SKM-1 treated with dmso at 0.1 percent for 144 hours (cell line): ENCODE measurements around the gene PLEKHJ1.

Experiments used
- DNase-seq: peaks from one replicate; lab custom pipeline; 2025; ENCODE audit not compliant: unreplicated experiment; lab: John Stamatoyannopoulos, UW

PLEKHJ1 gene

DNA sequence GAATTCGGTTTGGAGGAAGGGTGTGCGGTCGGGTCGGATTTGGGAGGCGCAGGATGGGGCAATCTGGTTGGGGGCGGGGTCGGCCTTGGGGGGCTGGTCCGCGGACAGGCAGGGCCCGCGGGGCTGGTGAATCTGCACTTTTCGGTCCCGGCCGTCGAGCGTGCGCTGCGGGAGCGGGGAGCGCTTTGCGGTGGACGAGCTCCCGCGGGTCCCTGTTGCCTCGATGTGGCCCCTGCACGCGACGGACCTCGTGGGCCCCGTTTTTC is 34.0 kb upstream of the PLEKHJ1 start:
- no peak for DNase-seq

DNA sequence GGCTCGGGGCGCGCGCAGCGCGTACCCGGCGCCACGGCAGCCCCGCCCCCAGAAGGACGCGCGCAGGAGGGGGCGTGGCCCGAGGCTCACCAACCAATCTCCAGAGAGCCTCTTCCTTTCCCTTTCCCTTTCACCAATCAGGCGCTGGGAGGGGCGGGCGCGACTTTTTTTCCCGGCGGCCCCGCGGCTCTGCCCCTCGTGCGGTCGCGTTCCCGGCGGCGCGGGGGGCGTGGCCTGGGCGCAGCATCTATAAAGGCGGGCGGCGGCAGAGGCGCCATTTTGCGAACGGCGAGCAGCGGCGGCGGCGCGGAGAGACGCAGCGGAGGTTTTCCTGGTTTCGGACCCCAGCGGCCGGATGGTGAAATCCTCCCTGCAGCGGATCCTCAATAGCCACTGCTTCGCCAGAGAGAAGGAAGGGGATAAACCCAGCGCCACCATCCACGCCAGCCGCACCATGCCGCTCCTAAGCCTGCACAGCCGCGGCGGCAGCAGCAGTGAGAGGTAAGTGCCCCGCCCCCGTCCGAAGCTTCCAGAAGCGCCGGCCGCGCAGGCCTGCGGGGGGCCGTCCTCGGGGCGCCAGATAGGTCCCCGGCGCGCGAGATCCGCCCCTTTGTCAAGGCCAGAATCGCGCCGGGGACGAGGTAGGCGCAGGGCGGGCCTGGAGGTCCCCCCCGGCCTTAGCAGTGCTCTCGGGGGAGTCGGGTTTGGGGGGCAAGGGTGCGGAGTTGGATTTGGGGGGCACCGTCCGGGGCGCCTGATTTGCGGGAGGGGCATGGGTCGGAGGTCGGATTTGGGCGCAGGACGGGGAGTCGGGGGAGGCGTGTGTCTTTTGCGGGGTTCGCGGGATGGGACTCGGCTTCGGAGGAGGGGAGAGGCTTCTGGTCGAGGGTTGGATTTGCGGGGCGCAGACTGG is 33.4 kb upstream of the PLEKHJ1 start:
- peak; percentile 97 for DNase-seq

DNA sequence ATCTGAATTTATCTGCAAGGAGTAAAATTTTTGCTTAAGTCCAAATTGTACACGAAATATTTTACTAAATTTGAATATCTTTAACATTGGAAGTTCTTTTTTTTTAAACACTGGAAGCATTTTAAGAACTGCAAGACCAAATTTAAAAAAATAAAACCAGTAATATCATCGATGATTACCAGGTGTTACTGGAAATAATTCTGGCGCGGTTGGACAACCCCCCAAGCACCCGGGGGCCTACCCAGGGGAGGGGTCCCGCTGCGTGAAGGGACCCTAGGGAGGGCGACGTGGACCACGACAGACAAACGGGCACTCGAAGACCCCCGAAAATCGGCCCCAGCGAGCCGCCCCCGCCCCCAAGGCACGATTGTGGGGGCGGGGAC is 32.7 kb upstream of the PLEKHJ1 start:
- no peak for DNase-seq

DNA sequence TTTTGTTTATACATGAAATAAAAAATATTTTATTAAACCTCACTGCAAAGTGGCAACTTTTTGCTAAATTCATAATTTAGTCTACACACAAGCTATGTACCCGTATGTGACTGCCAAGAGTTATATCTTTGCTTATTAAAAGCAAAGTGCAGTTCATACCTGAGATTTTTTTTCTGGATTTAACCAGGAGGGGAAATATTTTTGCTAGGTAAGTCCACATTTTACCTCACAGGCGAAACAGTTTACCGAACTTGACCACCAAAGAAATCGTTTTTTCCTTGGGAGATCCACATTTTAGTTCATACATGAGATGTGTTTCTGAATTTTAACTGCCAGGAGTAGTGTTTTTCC is 32.3 kb upstream of the PLEKHJ1 start:
- no peak for DNase-seq

DNA sequence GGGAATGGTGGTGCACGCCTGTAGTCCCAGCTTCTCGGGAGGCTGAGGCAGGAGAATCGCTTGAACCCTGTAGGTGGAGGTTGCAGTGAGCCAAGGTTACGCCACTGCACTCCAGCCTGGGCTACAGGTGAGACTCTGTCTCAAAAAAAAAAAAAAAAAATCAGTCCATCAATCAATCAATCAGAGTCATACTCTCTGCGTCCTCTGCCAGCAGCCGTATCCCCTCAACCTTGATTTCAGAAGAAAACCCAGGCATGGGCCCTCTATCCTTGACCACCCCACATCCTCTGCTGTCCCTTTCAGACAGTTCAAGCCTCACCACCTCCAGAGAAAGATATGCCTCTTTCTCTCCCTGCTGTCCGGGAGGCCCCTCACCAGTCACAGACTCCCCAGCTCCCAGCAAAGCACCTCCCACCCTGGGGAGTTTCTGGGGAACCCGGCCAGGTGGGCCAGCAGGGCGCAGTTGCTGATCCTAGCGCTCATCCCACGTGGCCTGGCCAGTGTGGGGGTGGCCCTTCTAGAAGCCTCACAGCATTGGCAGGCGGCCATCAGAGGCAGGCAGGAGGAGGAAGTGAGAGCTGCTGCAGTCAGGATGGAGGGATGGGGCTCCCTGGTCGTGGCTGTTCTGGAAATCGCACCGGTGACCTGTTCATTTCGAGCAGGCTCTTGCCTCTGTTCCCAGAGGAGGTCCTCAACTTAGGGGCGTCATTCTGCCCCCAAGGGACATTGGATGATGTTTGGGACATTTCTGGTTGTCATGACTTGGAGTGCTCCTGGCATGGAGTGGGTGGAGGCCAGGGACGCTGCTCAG is 30.3 kb upstream of the PLEKHJ1 start:
- DNase-seq: peak; percentile 77

DNA sequence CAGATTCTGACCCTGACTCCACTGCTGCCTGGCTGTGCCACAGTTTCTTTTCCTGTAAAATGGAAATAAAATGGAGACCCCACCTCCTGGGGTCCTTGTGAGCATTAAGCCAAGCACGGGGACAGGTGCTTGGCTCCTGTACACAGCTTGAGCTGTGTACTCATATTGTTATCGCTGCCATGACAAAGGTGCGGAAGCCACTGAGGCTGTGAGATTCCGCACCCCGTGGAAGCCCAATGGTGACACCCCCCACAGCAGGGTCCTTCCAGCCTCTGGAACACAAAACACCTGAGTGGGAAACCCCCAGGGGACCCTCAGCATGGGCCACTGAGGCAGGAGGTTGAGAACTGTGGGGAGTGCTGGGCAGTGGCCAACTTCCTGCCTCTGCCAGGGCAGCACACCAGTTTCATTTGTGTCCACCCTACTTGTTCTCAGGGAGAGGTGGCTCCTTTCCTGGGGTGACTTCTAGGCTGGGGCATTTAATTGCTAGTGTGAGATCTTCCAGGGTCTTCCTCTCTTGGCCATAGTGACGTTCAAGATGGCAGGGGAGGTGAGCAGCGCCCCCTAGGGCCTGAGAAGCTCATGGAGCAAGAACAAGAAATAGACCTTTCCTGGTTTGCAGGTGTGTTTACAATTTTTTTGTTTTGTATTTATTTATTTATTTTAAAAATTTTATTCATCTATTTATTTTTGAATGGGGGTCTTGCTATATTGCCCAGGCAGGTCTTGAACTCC is 25.5 kb upstream of the PLEKHJ1 start:
- peak; percentile 11 for DNase-seq

DNA sequence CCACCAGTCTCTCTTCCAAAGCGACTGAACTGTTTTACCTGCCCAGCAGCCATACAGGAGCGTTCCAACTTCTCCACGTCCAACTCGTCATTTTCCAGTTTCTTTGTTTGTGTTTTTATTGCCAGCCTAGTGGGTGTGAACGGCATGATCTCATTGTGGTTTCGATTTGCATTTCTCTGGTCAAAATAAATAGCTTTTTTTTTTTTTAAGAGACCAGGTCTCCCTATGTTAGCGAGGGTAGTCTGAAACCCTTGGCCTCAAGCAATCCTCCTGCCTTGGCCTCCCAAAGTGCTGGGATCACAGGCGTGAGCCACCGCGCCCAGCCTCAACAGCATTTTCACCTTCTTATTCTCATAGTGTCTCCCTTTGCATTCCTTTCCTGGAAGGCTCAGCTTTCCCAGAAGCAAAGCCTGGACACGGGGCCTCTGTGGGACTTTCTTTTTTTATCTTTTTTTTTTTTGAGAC is 24.2 kb upstream of the PLEKHJ1 start:
- no peak for DNase-seq

DNA sequence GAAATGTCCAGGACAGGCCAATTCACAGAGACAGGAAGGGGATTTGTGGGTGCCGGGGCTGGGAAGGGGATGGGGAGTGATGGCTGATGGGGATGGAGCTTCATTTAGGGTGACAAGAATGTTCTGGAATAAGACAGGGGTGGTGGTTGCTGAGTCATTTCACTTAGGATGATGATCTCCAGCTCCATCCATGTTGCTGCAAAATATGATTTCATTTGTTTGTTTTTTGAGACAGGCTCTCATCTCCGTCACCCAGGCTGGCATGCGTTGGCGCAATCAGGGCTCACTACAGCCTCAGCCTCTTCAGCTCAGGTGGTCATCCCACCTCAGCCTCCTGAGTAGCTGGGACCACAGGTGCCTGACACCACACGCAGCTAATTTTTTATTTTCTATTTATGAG is 23.2 kb upstream of the PLEKHJ1 start:
- no peak for DNase-seq

DNA sequence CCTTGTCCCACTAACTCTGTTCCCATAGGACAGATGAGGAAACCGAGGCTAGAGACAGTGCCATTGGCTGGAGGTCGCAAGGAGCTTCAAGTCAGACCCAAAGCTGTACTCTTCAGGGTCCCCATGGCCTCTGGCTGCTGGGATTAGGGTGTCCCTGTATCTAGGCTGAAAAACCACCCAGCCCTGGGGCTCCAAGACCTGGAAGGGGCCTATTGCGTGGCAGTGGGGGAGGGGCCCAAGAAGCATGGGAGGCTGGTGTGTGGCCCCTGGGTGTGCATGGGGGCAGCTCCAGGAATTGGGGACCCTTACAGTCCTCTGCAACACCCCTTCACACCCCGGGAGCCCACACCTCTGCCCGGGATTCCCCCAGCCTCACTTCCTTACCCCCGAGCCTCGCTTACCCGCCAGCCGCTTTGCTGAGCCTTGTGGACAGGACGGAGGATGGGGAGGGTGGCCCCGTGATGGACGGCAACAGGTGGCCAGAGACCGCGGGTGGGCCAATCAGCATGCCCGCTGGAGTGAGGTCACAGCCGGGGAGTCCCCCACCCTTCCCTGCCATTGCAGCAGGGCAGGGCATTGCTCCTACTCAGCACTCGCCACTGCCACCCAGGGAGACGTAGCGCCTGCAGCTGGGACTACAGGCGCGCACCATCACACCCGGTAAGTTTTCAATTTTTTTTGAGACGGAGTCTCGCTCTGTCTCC is 20.0 kb upstream of the PLEKHJ1 start, which contains the start of gene JSRP1:
Gene JSRP1 (minus strand): TSS at position 436 of the 704 bp plus-strand sequence. CDS start 1,103 bp downstream, outside the sequence.
- DNase-seq: no peak

DNA sequence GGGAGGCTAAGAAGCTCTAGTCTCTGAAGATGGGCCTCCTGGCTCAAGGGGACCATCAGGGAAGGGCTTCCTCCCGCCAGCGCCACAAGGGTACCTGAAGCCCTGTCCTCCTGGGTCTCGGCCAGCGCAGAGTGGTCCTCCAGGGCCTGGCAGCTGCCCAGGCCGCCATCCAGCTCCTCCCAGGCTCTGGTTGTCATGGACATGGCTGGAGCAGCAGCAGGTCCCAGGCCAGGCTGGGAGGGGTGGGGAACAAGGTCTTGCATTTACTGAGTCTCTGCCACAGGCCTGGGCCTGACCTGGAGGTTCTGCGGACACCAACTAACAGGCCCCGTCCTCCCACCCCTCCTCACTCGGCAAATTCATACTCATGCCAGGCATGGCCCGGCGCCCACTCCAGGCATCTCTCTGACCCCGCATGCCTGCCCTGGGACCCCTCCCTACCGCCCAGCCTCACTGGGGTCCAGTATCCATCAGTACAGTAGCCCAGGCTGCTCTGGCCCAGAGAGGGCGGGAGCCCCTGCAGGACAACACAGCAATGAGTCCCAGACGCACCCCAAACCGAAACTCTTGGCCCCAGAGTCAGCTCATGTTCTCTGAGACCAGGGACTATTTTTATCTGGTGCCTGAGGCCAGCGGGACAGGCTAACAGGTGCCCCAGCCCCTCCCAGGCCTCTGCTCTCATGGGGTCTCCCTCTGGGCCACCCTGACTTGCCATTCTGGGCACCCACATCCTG is 19.1 kb upstream of the PLEKHJ1 start:
- DNase-seq: no peak

DNA sequence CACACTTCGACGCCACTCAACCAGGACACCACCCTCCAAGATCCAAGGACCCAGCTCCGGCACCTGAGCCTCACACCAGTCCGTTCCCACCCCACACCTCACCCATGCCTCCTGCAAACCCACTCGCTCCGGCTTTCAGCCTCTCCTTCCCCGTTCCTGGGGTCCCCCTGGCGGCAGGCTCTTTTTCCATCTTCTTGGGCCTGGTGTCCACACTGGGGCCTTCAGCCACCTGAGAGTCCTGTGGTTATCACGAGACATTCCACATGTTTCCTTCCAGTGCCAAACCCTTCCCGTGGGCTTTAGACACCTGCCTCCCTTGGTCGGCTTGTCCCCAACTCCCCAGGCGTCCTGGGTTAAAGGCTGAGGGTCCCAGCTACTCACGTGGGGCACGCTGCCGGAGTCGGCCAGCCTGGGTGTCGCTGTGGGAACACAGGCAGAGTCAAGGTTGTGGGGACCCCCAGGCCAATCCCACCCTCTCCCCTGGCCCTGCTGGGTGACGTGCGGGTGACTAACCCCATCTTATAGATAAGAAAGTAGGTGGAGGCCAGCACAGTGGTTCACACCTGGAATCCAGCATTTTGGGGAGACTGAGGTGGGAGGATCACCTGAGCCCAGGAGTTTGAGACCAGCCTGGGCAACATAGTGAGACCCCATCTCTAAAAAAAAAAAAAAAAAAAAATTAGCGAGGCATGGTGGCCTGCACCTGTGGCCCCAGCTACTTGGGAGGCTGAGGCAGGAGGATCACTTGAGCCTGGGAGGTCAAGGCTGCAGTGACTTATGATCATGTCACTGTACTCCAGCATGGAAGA is 18.1 kb upstream of the PLEKHJ1 start:
- no peak for DNase-seq

DNA sequence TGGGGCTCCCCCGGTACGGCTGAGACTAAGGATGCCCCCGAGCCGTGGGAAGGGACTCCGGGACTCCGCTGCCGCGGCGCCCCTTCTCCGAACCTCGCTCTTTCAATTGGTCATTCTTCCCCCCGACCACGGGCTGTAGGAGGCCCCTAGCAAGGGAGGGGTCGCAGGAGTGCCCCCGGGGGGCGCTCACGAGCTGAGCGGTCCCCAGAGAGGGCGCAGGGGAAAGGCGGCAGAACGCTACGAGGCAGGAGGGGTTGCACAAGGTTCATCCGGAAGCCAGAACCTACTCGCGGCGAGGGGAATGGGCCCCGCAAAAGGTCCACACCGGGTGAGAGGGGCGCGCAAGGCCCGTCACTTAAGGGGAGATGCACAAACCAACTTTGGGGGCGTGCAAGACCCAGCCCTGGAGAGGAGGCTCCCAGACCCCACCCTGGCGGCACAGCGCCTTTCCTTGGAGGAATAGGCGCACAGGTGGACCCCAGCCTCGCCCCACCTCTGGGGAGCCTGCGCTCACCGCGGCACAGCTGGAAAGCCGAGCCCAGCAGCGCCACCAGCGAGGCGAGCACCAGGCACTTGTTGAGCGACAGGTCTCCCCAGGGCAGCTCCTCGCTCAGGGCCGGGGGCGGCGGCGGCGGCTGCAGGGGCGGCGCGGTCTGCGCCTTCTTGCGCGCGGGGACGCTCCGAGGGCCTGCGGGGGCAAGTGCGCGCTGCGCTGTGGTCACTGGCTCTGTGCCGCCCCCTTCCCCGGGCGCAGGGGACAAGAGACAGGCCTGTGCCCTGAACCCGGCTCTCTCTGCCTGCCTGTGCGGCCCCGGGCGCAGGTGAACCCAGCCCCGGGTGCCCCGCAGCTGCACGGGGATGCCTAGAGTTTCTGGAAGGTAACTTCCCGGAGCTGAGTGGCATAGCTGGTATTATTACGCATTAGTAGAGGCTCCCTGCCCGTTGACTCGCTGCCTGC is 17.3 kb upstream of the PLEKHJ1 start:
- DNase-seq: no peak

DNA sequence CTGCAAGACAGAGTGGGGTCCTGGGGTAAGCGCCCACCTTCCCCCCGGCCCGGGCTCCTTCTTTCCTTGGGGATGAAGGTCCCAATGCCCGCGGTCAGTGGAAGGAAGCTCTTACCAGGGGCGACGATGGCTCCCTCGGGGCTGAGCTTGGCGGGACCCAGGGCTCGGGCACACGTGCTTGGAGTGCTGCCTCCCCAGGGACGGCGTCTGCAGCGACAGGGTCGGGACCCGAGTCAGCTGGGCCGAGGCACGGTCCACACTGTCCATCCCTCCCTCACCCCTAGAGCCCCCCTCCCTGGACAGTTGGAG is 16.6 kb upstream of the PLEKHJ1 start:
- DNase-seq: no peak

DNA sequence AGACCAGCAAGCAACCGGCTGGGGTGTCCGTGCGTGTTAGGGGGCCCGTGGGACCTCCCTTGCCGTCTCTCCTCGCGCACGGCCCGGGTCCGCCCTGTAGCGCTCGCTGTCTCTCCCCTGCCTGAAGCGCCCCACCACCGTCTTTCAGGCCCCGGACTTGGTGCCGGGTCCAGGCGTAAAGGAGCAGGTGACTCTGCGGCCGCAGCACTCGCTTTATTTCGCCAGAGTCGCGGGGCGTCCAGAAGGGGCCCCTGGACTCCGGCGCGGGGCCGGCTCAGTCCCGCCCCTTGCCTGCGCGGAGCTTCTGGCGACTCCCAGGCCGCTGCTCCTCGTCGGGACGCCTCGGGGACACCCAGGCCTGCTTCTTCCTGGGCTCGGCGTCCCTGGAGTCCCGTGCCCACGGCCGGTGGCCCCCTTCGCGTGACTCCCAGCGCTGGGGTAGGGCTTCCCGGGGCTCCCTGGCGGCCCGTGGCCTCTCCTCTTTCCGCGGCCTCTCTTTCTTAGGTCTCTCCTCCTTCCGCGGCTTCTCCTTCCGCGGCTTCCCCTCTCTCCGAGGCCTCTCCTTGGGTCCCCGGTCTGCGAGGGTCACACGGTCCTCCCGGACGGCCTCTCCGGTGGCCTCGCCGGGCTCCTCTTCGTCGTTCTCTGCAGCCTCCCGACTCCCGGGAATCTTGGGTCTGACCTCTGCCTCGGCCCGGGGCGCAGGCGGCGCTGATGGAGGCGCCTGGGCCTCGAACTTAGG is 16.1 kb upstream of the PLEKHJ1 start:
- no peak for DNase-seq

DNA sequence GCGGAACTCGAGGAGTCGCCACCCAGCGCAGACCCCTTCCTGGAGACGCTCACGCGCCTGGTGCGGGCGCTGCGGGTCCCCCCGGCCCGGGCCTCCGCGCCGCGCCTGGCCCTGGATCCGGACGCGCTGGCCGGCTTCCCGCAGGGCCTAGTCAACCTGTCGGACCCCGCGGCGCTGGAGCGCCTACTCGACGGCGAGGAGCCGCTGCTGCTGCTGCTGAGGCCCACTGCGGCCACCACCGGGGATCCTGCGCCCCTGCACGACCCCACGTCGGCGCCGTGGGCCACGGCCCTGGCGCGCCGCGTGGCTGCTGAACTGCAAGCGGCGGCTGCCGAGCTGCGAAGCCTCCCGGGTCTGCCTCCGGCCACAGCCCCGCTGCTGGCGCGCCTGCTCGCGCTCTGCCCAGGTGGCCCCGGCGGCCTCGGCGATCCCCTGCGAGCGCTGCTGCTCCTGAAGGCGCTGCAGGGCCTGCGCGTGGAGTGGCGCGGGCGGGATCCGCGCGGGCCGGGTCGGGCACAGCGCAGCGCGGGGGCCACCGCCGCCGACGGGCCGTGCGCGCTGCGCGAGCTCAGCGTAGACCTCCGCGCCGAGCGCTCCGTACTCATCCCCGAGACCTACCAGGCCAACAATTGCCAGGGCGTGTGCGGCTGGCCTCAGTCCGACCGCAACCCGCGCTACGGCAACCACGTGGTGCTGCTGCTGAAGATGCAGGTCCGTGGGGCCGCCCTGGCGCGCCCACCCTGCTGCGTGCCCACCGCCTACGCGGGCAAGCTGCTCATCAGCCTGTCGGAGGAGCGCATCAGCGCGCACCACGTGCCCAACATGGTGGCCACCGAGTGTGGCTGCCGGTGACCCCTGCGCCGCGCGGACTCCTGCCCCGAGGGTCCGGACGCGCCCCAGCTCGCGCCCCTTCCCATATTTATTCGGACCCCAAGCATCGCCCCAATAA is 15.3 kb upstream of the PLEKHJ1 start:
- no peak for DNase-seq

DNA sequence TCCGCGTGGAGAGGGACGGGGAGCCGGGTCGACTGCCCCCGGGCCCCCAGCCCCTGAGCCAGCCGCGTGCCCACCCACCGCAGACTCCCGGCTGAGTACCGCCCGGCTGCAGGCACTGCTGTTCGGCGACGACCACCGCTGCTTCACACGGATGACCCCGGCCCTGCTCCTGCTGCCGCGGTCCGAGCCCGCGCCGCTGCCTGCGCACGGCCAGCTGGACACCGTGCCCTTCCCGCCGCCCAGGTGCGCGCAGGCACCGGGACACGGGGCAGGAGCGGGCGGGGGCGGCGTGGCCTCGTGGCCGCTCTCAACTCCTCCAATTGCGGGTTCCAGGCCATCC is 14.6 kb upstream of the PLEKHJ1 start:
- DNase-seq: no peak
